Hepatocyte (in vitro differentiated cells): ENCODE measurements around the gene CABP1. TPM values are rescaled to one million over a fixed set of nuclear protein-coding genes. Genes with fewer than 3 reads are reported as not detected.

Source experiments
- DNase-seq: peaks from one replicate; pipeline ENCODE4 v3.0.0-alpha.2; 2016; ENCODE audit warnings: low spot score
- H2AFZ ChIP-seq: fragments of 200-600 bp; sonication (generic); 2 replicates; pipeline ENCODE4 v1.6.0; 2016; ENCODE audit warnings: antibody characterized with exemption, mild to moderate bottlenecking
- H3K27ac ChIP-seq: fragments of 200-600 bp; sonication (generic); 2 replicates; pipeline ENCODE4 v1.5.1; 2016; ENCODE audit warnings: mild to moderate bottlenecking
- H3K27me3 ChIP-seq: fragments of 200-600 bp; sonication (generic); 2 replicates; pipeline ENCODE4 v1.6.1; 2016
- H3K36me3 ChIP-seq: fragments of 200-600 bp; sonication (generic); replicated peaks from 2 replicates; pipeline ENCODE4 v1.5.1; 2016; ENCODE audit warnings: low read depth; ENCODE audit not compliant: insufficient read depth
- H3K4me1 ChIP-seq: fragments of 200-600 bp; sonication (generic); 2 replicates; pipeline ENCODE4 v1.5.1; 2016; ENCODE audit warnings: mild to moderate bottlenecking, moderate library complexity; ENCODE audit not compliant: insufficient read depth
- H3K4me2 ChIP-seq: fragments of 200-600 bp; sonication (generic); 2 replicates; pipeline ENCODE4 v1.6.0; 2016
- H3K4me3 ChIP-seq: fragments of 200-600 bp; sonication (generic); 2 replicates; pipeline ENCODE4 v1.5.1; 2016; ENCODE audit warnings: mild to moderate bottlenecking
- H3K79me2 ChIP-seq: fragments of 200-600 bp; sonication (generic); 2 replicates; pipeline ENCODE4 v1.6.0; 2017; ENCODE audit warnings: mild to moderate bottlenecking
- H3K9me2 ChIP-seq: fragments of 200-600 bp; sonication (generic); replicated peaks from 2 replicates; pipeline ENCODE4 v1.6.0; 2017; ENCODE audit warnings: mild to moderate bottlenecking; ENCODE audit not compliant: insufficient read depth
- H3K9me3 ChIP-seq: fragments of 200-600 bp; sonication (generic); 2 replicates; pipeline ENCODE4 v1.5.1; 2016; ENCODE audit warnings: low read depth, mild to moderate bottlenecking
- H4K20me1 ChIP-seq: fragments of 200-600 bp; sonication (generic); 2 replicates; pipeline ENCODE4 v1.6.0; 2016; ENCODE audit warnings: mild to moderate bottlenecking; ENCODE audit not compliant: insufficient read depth, poor library complexity, severe bottlenecking
- EZH2 ChIP-seq: fragments of 200-600 bp; sonication (generic); IDR thresholded peaks from 2 replicates; pipeline ENCODE4 v1.6.1; 2016; ENCODE audit warnings: antibody characterized with exemption, mild to moderate bottlenecking, borderline replicate concordance
- EZH2phosphoT487 ChIP-seq: fragments of 200-600 bp; sonication (generic); IDR thresholded peaks from one replicate; pipeline ENCODE4 v1.6.1; 2018; ENCODE audit warnings: antibody characterized with exemption, mild to moderate bottlenecking, low read depth, moderate library complexity; ENCODE audit not compliant: unreplicated experiment, severe bottlenecking
- whole genome bisulfite sequencing: methylation state at CpG from one replicate; pipeline ENCODE4 v1.1.6; 2016; ENCODE audit warnings: low lambda C conversion rate; ENCODE audit errors: missing lambda C conversion rate; 5-methylcytosine and 5-hydroxymethylcytosine counted together
- polyA plus RNA-seq: library from polyadenylated mRNA; unstranded; fragments of >200 nt; fragmentation: Nextera tagmentation; extraction: Ambion mirVana; gene quantifications from 2 replicates; pipeline ENCODE4 v1.2.1, GENCODE V29; 2016
- total RNA-seq: library from RNA; depleted of rRNA; stranded (reverse); fragments of >200 nt; gene quantifications from 2 replicates; pipeline ENCODE4 v1.2.3, GENCODE V29; 2014
- TF ChIP-seq, protein P1 (sequence below): fragments of 200-600 bp; sonication (generic); IDR thresholded peaks from 2 replicates; pipeline ENCODE4 v1.5.1; 2016; ENCODE audit warnings: antibody characterized with exemption, mild to moderate bottlenecking; ENCODE audit not compliant: poor library complexity

Gene CABP1
- total and polyA plus RNA-seq, 2 experiments from 2014 or later = 0.74 to 1.5 TPM

DNA sequence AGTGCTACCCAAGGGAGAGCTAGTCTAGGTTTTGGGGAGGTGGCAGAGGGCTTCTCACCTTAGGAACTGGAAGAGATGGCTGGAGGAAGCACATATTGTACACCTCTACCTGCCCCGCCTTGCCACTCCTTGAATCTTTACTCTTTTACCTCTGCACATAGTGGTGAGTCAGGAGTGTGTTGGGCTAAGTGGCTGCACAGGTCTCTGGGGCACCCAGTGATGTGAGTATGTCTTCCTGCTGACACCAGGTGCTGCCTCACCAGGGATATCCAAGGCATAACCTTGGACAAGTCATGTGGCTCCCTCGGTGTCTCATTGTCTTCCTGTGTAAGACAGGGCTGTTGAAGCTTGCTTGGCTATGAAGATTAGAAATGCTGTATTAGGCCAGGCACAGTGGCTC is 19.8 kb upstream of the CABP1 start:
- H3K27ac ChIP-seq = no peak overlapping the region

DNA sequence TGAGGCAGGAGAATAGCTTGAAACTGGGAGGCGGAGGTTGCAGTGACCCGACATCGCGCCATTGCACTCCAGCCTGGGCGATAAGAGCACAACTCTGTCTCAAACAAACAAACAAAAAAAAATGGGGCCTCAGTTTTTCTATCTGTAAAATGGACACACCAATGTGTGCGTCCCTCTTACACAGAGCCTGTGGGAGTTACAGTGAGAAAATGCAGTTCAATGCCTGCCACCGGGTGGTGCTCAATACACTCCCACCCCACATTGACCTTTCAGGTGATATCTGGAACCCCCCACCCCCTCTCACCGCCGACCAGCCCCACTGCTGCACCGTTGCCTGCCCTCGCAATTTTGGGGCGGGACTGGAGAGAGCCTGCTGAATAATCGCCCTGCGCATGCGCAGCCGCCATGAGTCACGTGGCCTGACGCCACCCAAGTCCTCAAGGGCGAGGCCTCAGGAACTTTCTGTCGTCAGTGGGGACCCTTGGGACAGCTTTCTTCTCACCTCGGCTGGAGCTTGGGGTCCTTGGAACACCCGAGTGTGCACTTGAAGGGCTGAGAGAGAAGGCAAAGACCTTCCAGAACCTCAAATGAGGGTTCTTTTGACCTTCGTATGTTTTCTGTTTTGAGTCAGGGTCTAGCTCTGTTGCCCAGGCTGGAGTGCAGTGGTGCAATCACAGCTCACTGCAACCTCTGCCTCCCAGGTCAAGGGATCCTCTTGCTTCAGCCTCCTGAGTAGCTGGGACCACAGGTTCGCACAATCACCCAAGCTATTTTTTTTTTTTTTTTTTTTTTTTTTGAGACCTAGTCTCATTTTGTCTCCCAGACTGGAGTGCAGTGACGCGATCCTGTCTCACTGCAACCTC is 14.6 kb upstream of the CABP1 start:
- Histone ChIP-seq H3K4me1 (no peaks in the 10 kb centered on the region), H2AFZ (no peak overlapping the region), H3K27ac (no peak overlapping the region), H3K9me3 (no peaks in the 10 kb centered on the region), H3K9me2 (no peaks in the 10 kb centered on the region), H3K27me3 (no peaks in the 10 kb centered on the region), H3K4me3 (no peak overlapping the region), H3K79me2 (no peaks in the 10 kb centered on the region), H3K36me3 (no peaks in the 10 kb centered on the region), H3K4me2 (no peak overlapping the region), H4K20me1 (no peaks in the 10 kb centered on the region)
- TF ChIP-seq, protein P1, sequence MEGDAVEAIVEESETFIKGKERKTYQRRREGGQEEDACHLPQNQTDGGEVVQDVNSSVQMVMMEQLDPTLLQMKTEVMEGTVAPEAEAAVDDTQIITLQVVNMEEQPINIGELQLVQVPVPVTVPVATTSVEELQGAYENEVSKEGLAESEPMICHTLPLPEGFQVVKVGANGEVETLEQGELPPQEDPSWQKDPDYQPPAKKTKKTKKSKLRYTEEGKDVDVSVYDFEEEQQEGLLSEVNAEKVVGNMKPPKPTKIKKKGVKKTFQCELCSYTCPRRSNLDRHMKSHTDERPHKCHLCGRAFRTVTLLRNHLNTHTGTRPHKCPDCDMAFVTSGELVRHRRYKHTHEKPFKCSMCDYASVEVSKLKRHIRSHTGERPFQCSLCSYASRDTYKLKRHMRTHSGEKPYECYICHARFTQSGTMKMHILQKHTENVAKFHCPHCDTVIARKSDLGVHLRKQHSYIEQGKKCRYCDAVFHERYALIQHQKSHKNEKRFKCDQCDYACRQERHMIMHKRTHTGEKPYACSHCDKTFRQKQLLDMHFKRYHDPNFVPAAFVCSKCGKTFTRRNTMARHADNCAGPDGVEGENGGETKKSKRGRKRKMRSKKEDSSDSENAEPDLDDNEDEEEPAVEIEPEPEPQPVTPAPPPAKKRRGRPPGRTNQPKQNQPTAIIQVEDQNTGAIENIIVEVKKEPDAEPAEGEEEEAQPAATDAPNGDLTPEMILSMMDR = peak; percentile 12
- TF ChIP-seq EZH2 = no peak
- WGBS = 79% methylated on average over 26 of the region's 26 CpGs
- DNase-seq = no peak

More for the DNA sequence above, 19.8 kb upstream of the CABP1 start:
- H3K4me2 ChIP-seq = no peak overlapping the region
- peaks cover 15% of the 10 kb centered on the region for H3K27me3 ChIP-seq
- peak; percentile 53 for DNase-seq
- H2AFZ ChIP-seq = no peak overlapping the region
- H3K9me3 ChIP-seq = no peaks in the 10 kb centered on the region
- H3K36me3 ChIP-seq = no peaks in the 10 kb centered on the region
- no peaks in the 10 kb centered on the region for H3K79me2 ChIP-seq
- WGBS = 86% methylated on average over 2 of the region's 2 CpGs
- no peaks in the 10 kb centered on the region for H3K9me2 ChIP-seq
- no peaks in the 10 kb centered on the region for H3K4me1 ChIP-seq
- H3K4me3 ChIP-seq = no peak overlapping the region
- no peaks in the 10 kb centered on the region for H4K20me1 ChIP-seq
- no peak for TF ChIP-seq EZH2
- TF ChIP-seq, protein P1 = no peak
- TF ChIP-seq EZH2phosphoT487 = no peak

DNA sequence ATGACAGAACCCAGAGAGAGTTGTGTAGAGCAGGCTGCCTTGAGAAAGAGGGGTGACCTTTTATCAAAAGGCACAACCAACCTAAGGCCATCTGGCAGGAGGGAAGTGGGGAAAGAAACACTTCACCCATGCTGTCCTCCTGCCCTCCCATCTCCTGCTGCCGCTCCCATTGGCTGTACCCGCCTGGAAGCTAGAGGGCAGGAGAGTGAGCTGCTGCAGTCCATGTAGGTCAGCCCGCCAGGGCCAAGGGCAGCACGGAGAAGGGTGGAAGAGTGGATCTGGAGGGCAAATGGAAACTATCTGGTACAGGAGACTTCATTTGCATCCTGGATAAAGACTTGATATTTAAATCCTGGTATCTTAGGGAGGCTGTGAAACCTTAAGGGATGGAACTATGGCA is 11.5 kb upstream of the CABP1 start:
- Histone ChIP-seq H3K27ac (no peak overlapping the region), H3K9me2 (no peaks in the 10 kb centered on the region), H3K4me3 (no peak overlapping the region), H3K27me3 (no peaks in the 10 kb centered on the region), H3K36me3 (no peaks in the 10 kb centered on the region), H3K79me2 (no peaks in the 10 kb centered on the region), H3K4me1 (no peaks in the 10 kb centered on the region), H3K4me2 (no peak overlapping the region), H4K20me1 (no peaks in the 10 kb centered on the region), H3K9me3 (no peaks in the 10 kb centered on the region), H2AFZ (no peak overlapping the region)
- no peak for TF ChIP-seq EZH2
- TF ChIP-seq, protein P1 = no peak
- TF ChIP-seq EZH2phosphoT487 = no peak
- DNase-seq = peak; percentile 28
- 30% methylated on average over 4 of the region's 4 CpGs for WGBS
